GM21737 (cell line): Measurements from ENCODE around the gene FAM83D.

Experiments used
- ATAC-seq: cut with Tn5 transposase; IDR thresholded peaks from one replicate; pipeline ENCODE4 v1.9.1; 2021; ENCODE audit warnings: mild to moderate bottlenecking, moderate library complexity; ENCODE audit not compliant: unreplicated experiment

The FAM83D gene

GRCh38 chr20:38894091-38894847 lies 31.9 kb upstream of the FAM83D start:
- ATAC-seq, result no peak

- ATAC-seq, result no peak
Observed at GRCh38 chr20:38895098-38895949, 30.9 kb upstream of the FAM83D start.

GRCh38 chr20:38896009-38896594 lies 30.1 kb upstream of the FAM83D start:
- no peak for ATAC-seq

GRCh38 chr20:38897267-38897666 lies 28.9 kb upstream of the FAM83D start:
- no peak for ATAC-seq

GRCh38 chr20:38900606-38901005 lies 25.6 kb upstream of the FAM83D start:
- no peak for ATAC-seq

- ATAC-seq, result no peak
Observed at GRCh38 chr20:38902601-38903000, 23.6 kb upstream of the FAM83D start.

- ATAC-seq, result no peak
Observed at GRCh38 chr20:38903335-38903734, 22.9 kb upstream of the FAM83D start.

- ATAC-seq, result no peak
Observed at GRCh38 chr20:38905375-38905774, 20.8 kb upstream of the FAM83D start.

GRCh38 chr20:38907918-38908677 lies 18.1 kb upstream of the FAM83D start:
- no peak for ATAC-seq

GRCh38 chr20:38915355-38915754 lies 10.9 kb upstream of the FAM83D start:
- no peak for ATAC-seq

GRCh38 chr20:38917657-38918056 lies 8.6 kb upstream of the FAM83D start:
- ATAC-seq, result no peak

GRCh38 chr20:38918172-38918571 lies 8.0 kb upstream of the FAM83D start:
- no peak for ATAC-seq

GRCh38 chr20:38919683-38920082 lies 6.5 kb upstream of the FAM83D start:
- ATAC-seq, result no peak

- no peak for ATAC-seq
Observed at GRCh38 chr20:38920411-38920810, 5.8 kb upstream of the FAM83D start.

GRCh38 chr20:38920851-38921250 lies 5.4 kb upstream of the FAM83D start:
- ATAC-seq, result no peak

GRCh38 chr20:38924718-38925117 lies 1.5 kb upstream of the FAM83D start:
- ATAC-seq, result no peak

- peak; percentile 2 for ATAC-seq
Observed at GRCh38 chr20:38926934-38927616, 858 bp downstream of the FAM83D start.

GRCh38 chr20:38927902-38928578 lies 1.8 kb downstream of the FAM83D start:
- no peak for ATAC-seq

- ATAC-seq, result no peak
Observed at GRCh38 chr20:38930242-38930569, 4.0 kb downstream of the FAM83D start.

- no peak for ATAC-seq
Observed at GRCh38 chr20:38931984-38932383, 5.8 kb downstream of the FAM83D start.
